Testis (tissue), 2 donors: ENCODE results near the gene SOWAHC.

Experiments used
- CTCF ChIP-seq, 3 experiments: fragments of 450-650 bp in 2 of 3; fragments of 200-600 bp in 1 of 3; sonication (generic) in 1 of 3; IDR thresholded peaks; one replicate each; pipeline ENCODE4 v1.5.1; 2016 to 2019; ENCODE audit warnings: antibody characterized with exemption in 3 of 3, mild to moderate bottlenecking in 2 of 3, moderate library complexity in 1 of 3
- POLR2A ChIP-seq: fragments of 450-650 bp; IDR thresholded peaks from one replicate; pipeline ENCODE4 v1.6.1; 2017; ENCODE audit warnings: antibody characterized with exemption, mild to moderate bottlenecking, moderate library complexity

GRCh38 chr2:109645412-109646184, 31.4 kb downstream of the SOWAHC start:
- TF ChIP-seq CTCF (IDR thresholded peaks at IDR 0.05) = no peak
- TF ChIP-seq POLR2A = no peak
